HG03175 (cell line): ENCODE measurements around the gene IKZF4.
"Not testable (repeated sequence)": the region's sequence is repeated elsewhere in the genome, so short reads cannot be mapped to it uniquely, and the experiment has no call there.

Experiments used
- ATAC-seq: cut with Tn5 transposase; IDR thresholded peaks from one replicate; pipeline ENCODE4 v1.9.1; 2021; ENCODE audit warnings: mild to moderate bottlenecking, moderate library complexity; ENCODE audit not compliant: unreplicated experiment

Gene IKZF4

DNA sequence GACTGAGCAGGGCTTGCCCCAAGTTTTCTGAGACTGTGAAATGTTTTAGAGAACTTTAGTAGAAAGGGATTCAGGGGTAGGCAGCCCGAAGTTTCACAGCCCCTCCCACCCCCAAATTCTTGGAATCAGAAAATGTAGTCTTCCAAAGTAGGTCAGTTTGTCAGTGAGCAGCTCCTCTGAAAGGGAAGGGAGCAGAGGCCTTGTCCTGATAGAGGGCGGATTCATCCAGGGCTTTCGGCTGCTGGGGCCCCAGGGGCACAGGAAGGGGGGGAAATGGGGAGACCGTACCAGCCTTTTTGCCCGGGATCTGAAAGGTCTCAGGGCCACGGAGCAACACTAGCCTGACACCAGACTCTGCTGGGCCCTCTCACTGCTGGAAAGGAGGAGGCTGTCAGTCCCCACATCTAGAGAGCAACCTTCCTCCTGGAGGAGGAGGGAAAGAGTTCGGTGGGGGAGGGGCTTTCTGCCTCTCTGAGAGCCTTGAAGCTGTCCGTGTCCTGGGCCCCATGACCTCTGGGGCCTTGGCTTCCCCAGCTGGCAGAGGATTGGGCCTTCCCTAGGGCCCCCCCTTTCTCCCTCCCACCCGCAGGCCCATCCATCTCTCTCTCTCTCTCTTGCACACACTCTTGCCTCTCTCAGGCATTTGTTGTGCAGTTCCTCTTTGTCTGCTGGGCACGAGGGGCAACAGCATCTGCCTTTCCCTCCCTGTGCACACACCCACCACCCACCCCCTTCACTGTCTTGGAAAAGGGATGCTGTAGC lies at the start of gene IKZF4:
Gene IKZF4 (plus strand): TSS at position 621 of the 762 bp plus-strand sequence. CDS start 451 bp downstream, outside the sequence.
- ATAC-seq = no peak

DNA sequence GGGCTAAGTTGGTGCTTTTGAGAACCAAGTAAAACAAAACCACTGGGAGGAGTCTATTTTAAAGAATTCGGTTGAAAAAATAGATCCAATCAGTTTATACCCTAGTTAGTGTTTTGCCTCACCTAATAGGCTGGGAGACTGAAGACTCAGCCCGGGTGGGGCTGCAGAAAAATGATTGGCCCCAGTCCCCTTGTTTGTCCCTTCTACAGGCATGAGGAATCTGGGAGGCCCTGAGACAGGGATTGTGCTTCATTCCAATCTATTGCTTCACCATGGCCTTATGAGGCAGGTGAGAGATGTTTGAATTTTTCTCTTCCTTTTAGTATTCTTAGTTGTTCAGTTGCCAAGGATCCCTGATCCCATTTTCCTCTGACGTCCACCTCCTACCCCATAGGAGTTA lies 48.8 kb upstream of the IKZF4 start:
- ATAC-seq = no peak

DNA sequence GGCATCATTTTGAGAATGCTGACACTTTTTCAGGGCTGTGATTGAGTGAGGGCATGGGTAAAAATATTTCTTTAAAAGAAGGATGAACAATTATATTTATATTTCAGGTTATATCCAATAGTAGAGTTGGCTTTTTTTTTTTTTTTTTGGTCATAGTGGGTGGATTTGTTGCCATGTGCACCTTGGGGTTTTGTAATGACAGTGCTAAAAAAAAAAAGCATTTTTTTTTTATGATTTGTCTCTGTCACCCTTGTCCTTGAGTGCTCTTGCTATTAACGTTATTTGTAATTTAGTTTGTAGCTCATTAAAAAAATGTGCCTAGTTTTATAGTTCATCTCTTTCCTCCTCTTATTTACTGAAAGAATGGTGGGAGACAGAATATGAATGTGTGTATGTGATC lies 48.4 kb upstream of the IKZF4 start:
- no peak for ATAC-seq

DNA sequence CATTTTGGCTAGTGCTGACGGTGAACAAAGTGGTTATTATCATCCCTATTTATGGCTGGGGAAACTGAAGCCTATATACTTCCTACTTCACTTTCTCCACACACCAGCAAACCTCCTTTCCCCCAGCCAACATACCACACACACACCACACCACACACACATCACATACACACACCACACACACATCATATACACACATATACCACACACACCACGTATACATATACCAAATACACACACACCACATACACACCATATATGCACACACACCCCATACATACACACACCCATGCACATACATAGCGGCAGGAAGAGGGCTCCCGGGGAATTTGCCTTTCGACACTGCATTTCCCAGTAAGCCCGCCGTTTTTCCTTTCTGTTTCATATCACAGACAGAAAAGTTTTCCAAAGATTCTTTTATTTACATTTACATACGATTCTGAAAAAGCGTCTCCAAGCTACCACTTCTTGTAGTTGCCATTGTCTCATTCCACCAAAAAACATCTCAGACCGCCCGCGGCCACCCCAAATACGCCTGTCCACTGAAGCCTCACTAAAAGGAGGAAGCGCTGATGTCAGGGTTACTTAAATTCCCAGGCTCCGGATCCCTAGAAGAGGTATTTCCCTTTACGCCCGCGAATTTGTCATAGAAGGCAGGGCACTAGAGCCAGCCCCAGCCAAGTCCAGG lies 47.8 kb upstream of the IKZF4 start:
- ATAC-seq = no peak

DNA sequence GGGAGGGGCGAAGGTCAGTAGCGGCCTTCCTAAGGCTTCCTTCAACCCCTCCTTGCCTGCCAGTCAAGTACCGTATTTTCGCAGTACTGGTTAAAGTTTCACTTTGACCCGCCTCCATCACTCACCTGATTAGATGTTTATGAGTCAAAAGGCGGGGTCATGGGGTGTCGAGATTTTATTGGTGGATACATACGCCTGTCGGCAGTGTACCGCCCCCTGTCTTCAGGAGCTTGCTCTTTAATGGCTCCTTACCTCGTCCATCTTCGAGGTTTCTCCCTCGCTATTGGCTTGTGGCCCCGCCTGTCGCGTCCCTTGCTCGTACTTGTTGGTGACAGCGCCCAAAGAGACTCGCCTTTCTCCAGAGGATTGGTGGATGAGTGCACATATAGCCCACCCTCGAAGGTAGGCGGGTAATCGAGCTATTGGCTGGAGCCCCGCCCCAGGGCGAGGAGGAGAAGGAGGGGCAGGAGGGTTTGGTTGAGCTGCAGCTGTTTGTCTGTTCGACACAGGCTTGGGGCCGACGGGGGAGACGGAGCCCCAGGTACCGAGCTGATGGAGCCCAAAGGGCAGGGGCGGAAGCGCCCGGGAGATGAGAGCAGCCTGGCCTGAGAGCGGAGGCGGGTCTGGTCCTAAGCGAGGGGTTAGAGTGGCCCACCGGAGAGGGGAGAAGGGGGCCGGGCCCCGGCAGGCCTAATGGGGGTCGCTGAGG lies 47.1 kb upstream of the IKZF4 start, which contains the start of gene RAB5B:
Gene RAB5B (plus strand): TSS at position 480 of the 709 bp plus-strand sequence. CDS start 12,883 bp downstream, outside the sequence.
- ATAC-seq = peak; percentile 95

DNA sequence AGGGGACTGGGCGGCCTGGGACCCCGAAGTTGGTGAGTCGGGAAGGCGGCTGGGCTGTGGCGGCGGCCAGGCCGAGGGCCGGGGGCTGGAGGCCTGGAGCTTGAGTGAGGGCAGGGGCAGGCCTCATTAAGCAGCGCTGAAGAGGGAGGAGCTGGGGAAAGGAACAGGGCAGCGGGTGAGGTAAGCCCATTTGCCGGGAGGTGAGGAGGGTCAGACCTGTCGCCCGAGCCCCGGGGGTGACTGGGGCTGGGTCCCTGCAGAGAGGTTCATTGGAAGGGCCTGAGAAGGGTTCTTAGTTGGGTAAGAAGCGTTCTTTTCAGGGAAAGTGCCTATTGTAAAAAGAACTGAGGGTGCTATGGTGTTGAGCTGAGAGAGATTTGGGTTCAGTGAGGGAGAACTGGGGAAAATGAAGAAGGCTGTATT lies 46.5 kb upstream of the IKZF4 start:
- ATAC-seq = peak; percentile 19

DNA sequence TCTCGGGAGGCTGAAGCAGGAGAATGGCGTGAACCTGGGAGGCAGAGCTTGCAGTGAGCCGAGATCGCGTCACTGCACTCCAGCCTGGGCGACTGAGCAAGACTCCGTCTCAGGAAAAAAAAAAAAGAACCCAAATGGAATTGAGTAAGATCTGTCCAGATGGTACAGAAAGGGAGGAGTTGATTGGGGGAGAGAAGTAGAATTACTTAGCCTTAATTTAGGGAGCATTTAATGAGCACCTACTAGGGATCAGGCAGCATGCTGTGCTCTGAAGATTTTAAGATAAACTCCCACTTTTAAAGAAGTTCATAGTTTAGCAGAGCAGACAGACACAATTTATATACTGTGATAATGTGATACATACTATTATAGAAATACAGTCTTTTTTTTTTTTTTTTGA lies 42.5 kb upstream of the IKZF4 start:
- ATAC-seq = no peak

DNA sequence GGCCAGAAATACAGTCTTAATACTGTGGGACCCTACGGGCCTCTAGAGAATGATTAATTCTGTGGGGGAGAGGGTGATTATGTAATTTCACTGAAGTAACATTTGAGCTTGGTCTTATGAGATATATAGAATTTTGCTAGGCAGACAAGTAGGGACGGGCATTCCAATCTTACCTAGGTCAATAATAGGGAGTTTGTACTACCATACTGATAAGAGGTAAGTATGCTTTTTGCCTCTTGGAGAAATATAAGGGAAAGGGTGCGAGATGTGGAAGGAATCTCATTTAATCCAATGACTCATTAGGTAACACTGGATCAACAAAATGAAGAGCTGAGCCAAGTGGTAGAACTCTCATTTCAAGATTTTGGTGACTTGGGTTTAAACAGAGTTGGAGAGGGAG lies 41.8 kb upstream of the IKZF4 start:
- ATAC-seq = no peak

DNA sequence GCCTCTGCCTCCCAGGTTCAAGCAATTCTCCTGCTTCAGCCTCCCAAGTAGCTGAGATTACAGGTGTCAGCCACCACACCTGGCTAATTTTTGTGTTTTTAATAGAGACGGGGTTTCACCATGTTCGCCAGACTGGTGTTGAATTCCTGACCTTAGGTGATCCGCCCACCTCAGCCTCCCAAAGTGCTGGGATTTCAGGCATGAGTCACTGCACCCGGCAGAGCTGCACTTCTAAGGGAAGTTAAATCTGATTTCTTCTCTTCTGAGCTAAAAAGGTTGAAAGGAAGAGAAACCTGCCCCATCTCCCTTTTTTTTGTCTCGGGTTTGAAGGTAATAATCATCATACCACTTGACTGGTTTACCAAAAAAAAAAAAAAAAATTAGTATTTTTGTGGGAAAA lies 39.0 kb upstream of the IKZF4 start:
- ATAC-seq = not testable (repeated sequence)

DNA sequence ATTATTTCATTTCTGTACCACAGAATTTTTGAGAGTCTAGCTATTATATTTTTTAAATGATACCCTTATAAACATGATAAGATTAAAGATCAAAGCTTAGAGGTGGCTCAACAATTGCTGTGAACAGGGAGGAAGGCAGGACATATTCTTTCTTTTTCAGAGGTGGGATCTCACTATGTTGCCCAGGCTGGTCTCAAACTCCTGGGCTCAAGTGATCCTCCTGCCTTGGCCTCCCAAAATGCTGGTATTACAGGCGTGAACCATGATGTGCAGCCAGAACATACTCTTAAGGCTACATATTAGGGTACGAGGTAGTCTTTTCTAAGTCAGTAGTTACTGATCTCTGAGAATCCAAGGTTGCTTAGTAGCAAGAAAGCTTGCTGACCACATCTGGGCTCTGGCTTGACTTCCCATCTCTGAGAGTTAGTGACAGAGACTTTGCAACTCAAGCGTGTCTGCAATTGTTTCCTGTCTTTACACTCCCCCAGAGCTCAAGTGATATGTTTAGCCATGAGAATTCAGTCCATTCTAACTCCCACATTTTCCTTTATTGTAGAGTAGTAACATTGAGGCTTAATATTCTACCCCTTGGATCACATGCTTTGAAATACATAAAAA lies 38.4 kb upstream of the IKZF4 start:
- peak; percentile 91 for ATAC-seq

DNA sequence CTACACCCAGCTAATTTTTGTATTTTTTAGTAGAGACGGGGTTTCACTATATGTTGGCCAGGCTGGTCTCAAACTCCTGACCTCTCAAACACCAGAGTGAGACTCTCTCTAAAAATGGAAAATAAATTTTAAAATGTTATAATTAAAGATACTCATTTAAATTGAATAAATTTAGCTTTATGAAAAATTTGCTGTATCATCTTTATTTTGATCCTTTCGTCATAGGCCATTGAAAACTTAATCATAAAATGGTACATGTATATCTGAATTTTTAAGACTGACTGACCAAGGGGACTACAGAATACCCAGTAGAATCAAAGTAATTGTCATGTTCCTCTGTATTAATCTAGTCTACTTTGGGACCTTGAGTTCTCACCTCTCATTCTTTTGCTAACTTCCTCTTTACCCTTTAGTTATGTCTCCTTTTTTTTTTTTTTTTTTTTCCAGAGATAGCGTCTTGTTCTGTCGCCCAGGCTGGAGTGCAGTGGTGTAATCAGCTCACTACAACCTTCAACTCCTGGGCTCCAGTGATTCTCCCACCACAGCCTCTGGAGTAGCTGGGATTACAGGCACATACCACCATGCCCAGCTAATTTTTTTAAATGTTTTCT lies 37.5 kb upstream of the IKZF4 start:
- ATAC-seq = no peak

DNA sequence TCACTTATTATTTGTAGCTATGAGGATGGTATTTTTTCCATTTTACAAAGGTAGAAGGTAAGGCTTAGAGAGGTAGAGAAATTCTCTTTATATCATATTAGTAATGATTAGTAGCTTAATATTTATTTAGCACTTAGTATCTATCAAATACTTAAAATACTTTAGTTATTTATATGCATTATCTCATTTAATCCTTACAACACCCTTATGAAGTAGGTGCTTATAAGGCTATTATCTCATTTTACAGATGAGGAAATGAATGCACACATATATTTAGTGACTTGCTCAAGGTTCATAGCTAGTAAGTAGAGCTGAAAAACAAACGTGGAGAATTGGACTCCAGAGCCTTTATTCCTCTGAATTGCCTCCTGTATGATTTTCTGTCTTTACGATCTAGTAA lies 36.0 kb upstream of the IKZF4 start:
- no peak for ATAC-seq

DNA sequence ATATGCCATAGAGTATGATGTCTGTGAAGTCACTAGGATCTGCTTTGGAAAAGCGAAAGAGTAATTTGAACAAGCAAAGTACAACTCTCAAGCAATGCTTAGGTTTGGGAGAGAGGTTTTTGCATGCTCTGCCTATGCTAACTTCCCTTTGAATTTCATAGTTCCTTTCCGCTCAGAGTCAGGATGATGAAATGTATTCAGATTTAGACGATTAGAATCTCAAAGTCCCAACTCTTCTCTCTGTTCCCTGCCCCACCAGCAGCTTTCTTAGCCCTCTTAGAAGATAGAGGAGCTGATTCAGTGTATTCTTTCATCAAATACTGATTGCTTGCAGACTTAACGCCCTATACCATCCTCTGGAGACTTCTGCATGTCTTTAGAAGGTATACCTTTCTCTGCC lies 35.5 kb upstream of the IKZF4 start:
- ATAC-seq = no peak

DNA sequence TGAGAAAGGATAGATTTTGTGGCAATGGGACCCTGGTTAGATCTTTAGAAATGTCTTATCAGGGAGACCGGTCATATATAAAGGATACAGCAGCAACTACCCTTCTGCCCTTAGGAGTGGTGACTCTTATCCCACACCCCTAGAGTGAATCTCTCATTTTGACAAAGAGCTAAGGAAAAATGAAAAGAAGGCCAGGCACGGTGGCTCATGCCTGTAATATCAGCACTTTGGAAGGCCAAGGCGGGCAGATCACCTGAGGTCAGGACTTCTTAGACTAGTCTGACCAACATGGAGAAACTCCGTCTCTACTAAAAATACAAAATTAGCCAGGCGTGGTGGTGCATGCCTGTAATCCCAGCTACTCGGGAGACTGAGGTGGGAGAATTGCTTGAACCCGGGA lies 34.9 kb upstream of the IKZF4 start:
- not testable (repeated sequence) for ATAC-seq

DNA sequence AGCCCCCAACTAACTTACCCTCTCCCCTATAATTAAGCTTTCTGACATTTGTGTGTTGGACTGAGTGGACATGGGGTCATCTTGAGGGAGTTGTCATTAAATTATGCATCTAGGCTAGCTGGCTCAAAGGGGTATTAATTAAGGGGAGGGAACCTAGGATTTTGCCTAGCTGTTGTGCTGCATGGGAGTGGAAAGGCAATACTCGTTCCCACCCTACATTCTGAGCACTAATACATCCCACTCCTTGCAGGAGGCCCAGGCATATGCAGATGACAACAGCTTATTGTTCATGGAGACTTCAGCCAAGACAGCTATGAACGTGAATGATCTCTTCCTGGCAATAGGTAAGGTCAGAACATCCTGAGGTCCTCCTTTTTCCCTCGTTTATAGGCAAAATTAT lies 29.7 kb upstream of the IKZF4 start:
- ATAC-seq = no peak

DNA sequence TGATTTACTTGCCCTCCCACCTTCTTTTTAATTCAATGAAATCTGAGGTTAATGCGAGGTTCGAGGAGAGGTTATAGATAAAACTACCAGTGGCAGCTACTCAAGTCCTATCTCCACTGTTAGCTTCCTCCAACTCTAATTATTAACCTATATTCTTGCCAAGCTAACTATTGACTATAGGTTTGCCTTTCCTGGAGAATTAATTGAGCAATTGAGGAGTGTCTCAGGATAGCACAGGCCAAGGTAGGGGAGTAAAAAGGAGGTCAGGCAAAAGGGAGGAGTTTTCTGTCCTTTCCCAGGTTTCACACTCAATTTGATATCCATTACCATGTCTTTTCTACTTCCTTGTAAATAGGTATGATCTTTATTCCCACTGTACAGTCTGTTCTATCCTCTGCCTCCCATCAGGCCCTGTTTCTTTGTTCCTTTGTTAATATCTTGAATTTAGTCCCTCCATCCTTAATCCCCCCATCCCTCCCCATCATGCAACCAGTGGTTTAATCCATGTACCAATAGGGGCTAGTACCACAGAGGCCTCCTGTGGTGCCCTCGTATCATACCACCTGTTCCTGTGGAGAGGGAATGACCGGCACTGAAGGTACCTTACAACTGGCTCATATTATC lies 27.5 kb upstream of the IKZF4 start:
- ATAC-seq = no peak

DNA sequence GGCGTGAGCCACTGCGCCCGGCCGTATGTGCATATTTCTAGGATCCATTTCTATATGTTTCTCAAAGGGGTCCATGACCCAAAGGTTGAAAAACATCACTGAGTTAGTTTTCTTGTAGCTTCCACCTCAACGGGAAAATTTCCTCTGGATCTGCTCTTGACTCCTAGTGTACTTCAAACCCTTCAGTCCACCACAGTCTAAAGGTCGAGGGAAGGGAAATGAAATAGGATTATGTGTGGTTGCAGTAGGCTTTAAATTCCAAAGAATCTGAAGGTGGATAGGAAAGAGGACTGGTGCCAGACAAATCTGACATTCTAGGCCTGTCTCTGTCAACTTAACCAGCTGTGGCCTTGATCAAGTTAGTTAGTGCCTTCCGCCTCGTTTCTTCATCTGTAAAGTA lies 25.5 kb upstream of the IKZF4 start:
- no peak for ATAC-seq

DNA sequence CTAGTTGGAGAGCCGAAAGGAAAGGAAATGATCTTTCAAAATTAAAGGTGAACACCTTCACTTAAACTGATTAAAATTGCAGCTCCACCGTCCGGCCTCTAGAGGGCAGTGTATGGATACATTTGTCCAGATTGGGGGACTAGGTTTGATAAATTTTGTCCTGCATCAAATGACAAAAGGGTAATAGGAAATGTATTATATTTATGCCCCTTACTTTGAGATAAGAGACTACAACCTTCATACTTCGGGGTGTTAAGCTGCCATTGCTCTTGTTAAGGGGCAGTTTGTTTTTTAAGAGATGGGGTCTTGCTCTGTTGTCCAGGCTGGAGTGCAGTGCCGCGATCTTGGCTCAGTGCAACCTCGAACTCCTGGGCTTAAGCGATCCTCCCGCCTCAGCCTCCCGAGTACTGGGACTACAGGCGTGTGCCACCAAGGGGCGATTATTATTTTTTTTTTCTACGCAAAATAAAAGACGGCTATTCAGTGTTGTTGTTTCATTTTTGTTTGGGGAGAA lies 24.6 kb upstream of the IKZF4 start:
- no peak for ATAC-seq

DNA sequence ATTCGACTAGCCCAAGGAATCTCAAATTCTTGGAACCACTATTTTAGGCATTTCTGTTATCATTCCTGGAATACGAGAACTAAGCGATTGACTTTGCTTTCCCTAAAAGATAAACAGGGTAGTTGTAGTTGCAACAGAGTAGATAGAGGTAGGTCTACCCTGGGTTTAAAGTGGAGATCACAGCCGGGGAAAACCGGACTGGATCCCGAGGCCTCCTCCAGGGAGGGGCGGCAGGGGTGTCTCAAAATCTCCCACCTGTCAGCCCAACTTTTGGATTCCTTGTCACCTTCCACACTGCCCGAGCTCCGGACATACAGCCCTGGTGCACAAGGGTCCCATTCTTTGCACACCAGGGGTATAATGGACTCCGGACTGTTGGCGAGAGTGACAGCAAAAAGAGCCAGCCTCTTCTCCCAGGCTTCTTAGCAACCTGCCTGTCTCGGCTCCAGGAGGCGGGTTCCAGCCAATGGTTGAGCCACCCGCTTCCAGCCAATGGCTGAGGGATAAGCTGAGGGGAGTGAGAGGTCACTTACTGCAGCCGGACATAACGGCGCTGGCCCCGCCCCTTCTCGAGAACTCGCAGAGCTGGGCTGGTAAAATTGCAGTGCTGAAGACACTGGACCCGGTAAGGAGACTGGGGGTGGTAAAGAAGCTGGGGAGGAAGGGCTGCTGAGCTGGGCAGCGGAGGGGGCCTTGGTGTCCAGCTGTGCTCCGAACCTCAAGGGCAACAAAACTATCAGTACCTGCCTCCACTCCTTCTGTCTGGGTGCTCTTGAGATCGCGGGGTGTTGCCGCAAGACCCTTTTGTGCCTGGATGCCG lies 23.9 kb upstream of the IKZF4 start, which contains the start of gene SUOX:
Gene SUOX (plus strand): TSS at position 562 of the 820 bp plus-strand sequence. CDS start 4,946 bp downstream, outside the sequence.
- peak; percentile 100 for ATAC-seq
